ENCODE results near the gene FAM184A. TPM values are rescaled to one million over a fixed set of nuclear protein-coding genes. Genes with fewer than 3 reads are reported as not detected.
A peak's percentile ranks its signal among the peaks of the same experiment; 100 is the strongest.
"Not testable (repeated sequence)": the region's sequence is repeated elsewhere in the genome, so short reads cannot be mapped to it uniquely, and the experiment has no call there.

Gene FAM184A
- total RNA-seq, 1 experiment from 2014 or later, result 1.3 TPM

DNA sequence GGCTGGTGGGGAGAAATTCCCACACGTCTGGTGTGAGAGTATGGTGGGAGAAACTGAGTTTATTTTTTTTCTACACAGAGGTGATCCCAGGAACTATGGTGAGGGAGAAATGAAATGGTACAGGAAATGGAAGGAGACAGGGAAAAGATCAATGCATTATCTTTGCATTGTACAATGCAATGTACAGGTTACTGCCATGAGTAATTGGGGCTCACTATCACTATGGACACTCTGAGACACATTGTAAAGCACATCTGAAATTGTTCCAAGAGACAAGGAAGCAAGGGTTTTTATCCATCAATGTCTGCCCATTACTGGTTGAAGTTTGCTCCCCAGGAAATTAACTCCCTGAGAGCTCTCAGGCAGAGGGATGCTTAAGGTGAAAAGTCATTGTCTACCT, 21.7 kb upstream of the FAM184A start:
- Mint-ChIP-seq H3K9me3 (ENCODE audit: unreplicated experiment) (no peaks in the 10 kb centered on the region), H3K27me3 (ENCODE audit: insufficient read depth, unreplicated experiment) (no peaks in the 10 kb centered on the region), H3K4me3 (ENCODE audit: unreplicated experiment) (no peak overlapping the region), H3K36me3 (ENCODE audit: insufficient read depth, unreplicated experiment) (no peaks in the 10 kb centered on the region), H3K4me1 (ENCODE audit: insufficient read depth, unreplicated experiment) (peaks cover 7% of the 10 kb centered on the region), H3K27ac (ENCODE audit: low read depth, unreplicated experiment) (no peak overlapping the region)
- TF ChIP-seq, protein P1, sequence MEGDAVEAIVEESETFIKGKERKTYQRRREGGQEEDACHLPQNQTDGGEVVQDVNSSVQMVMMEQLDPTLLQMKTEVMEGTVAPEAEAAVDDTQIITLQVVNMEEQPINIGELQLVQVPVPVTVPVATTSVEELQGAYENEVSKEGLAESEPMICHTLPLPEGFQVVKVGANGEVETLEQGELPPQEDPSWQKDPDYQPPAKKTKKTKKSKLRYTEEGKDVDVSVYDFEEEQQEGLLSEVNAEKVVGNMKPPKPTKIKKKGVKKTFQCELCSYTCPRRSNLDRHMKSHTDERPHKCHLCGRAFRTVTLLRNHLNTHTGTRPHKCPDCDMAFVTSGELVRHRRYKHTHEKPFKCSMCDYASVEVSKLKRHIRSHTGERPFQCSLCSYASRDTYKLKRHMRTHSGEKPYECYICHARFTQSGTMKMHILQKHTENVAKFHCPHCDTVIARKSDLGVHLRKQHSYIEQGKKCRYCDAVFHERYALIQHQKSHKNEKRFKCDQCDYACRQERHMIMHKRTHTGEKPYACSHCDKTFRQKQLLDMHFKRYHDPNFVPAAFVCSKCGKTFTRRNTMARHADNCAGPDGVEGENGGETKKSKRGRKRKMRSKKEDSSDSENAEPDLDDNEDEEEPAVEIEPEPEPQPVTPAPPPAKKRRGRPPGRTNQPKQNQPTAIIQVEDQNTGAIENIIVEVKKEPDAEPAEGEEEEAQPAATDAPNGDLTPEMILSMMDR (IDR thresholded peaks at IDR 0.05; ENCODE audit: unreplicated experiment), result no peak
- no TSS peak for BruUV-seq (replicated peaks)
- DNase-seq (ENCODE audit: unreplicated experiment), result no peak
- ChIA-PET CTCF (interaction anchor here (0.9 to 3.4 kb wide), 5 partner anchors 10 to 136 kb away, joined by 3 to 39 read pairs (median 6); no protein-coding TSS in a partner anchor), POLR2A (interaction anchor here (1.1 to 1.3 kb wide), 2 partner anchors 10 to 27 kb away, joined by 3 read pairs; no protein-coding TSS in a partner anchor)
- intact Hi-C loops (cut with micrococcal nuclease), result no loop called here

DNA sequence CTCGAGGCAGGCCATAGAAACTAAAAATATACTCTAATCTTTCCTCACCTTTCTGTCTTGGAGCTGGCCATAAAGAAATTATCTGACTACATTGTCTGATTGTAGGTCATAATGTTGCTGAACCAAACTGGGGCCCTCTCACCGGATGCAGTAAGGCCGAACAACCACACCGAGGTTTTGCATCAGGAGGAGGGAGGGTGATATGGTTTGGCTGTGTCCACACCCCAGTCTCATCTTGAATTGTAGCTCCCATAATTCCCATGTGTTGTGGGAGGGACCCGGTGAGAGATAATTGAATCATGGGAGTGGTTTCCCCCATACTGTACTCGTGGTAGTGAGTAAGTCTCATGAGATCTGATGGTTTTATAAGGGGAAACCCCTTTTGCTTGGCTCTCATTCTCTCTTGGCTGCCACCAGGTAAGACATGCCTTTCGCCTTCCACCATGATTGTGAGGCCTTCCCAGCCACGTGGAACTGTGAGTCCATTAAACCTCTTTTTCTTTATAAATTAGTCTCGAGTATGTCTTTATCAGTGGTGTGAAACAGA, 19.4 kb upstream of the FAM184A start:
- H3K4me3 Mint-ChIP-seq (ENCODE audit: unreplicated experiment); DNase-seq (ENCODE audit: unreplicated experiment); H3K9me3 Mint-ChIP-seq (ENCODE audit: unreplicated experiment); H3K4me1 Mint-ChIP-seq (ENCODE audit: insufficient read depth, unreplicated experiment); H3K36me3 Mint-ChIP-seq (ENCODE audit: insufficient read depth, unreplicated experiment); H3K27ac Mint-ChIP-seq (ENCODE audit: low read depth, unreplicated experiment); BruUV-seq (replicated peaks); intact Hi-C loops (cut with micrococcal nuclease); H3K27me3 Mint-ChIP-seq (ENCODE audit: insufficient read depth, unreplicated experiment): not testable (repeated sequence)
- ChIA-PET POLR2A (interaction anchor here (0.6 to 2.2 kb wide), 5 partner anchors 12 to 294 kb away, joined by 3 to 9 read pairs (median 3); partner anchors contain the start of gene FAM184A), CTCF (interaction anchor here (1.1 to 3.4 kb wide), 3 partner anchors 12 to 118 kb away, joined by 3 to 39 read pairs (median 3); no protein-coding TSS in a partner anchor)

DNA sequence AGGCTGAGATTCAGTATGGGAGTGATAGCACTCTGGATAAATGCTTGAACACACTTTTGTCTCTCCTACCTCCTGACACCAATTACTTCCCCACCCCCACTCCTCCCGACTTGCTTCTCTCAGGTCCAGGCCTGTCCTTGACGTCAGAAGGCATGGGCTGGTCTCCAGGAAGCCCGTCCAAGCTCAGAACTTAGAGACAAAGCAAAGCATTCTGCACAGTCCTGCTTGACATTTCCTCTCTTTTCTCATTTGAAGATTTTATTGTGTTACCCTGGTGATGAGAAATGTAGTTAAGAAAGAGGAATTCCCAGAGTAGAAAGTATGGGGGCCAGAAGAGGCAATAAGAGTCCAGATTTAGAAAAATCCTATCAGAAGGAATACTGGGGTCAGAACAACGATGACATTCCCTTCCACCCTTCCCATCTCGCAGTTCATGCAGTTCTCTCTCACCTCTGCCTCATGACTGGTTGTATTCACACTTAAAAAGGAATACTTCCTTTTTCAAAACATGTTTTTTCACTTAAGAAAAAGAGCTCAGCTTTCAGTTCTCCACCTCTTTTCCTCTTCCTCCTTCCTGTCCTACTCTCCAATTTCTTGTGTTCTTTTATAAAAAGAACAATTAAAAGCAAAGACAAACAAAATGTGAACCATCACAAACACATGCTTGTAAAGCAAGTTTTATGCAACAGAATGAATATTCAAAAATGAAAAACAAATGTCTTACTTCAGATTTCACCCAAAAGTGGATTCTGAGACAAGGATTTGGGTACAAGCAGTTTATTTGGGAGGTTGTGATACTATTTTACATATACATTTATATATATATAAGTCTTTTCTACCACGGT, 18.5 kb upstream of the FAM184A start:
- Mint-ChIP-seq H3K4me1 (ENCODE audit: insufficient read depth, unreplicated experiment) (peaks cover 7% of the 10 kb centered on the region), H3K9me3 (ENCODE audit: unreplicated experiment) (no peaks in the 10 kb centered on the region), H3K27me3 (ENCODE audit: insufficient read depth, unreplicated experiment) (no peaks in the 10 kb centered on the region), H3K27ac (ENCODE audit: low read depth, unreplicated experiment) (peak overlapping the region; percentile 72), H3K36me3 (ENCODE audit: insufficient read depth, unreplicated experiment) (no peaks in the 10 kb centered on the region), H3K4me3 (ENCODE audit: unreplicated experiment) (no peak overlapping the region)
- ChIA-PET POLR2A (interaction anchor here (0.5 to 2.2 kb wide), 8 partner anchors 13 to 143 kb away, joined by 3 to 9 read pairs (median 4); partner anchors contain the start of gene FAM184A), CTCF (interaction anchor here (0.6 to 1.4 kb wide), 4 partner anchors 9 to 460 kb away, joined by 3 to 5 read pairs (median 3); no protein-coding TSS in a partner anchor)
- peak; percentile 86 for DNase-seq (ENCODE audit: unreplicated experiment)
- TF ChIP-seq, protein P1 (IDR thresholded peaks at IDR 0.05; ENCODE audit: unreplicated experiment), result no peak
- BruUV-seq (replicated peaks), result no TSS peak
- intact Hi-C loops (cut with micrococcal nuclease), result no loop called here

DNA sequence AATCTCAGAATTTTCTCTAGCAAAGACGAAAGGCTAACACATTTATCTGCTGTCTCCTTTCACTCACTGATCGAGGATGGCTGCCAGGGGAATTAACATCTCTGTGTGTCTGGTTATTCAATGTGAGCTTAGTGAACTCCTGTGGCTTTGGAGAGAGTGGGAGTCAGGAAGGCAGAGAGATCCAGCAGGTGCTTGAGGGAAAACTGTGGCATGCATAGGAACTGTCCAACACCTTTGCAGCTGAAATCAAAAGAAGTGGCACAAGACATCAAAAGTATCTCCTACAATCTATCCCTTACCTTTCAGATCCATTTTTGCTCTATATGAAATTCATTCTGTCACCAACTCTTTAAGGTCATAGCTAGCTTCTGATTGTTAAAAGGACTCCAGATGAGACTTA, 11.8 kb upstream of the FAM184A start:
- Mint-ChIP-seq H3K27me3 (ENCODE audit: insufficient read depth, unreplicated experiment) (no peaks in the 10 kb centered on the region), H3K27ac (ENCODE audit: low read depth, unreplicated experiment) (no peak overlapping the region), H3K4me1 (ENCODE audit: insufficient read depth, unreplicated experiment) (no peaks in the 10 kb centered on the region), H3K4me3 (ENCODE audit: unreplicated experiment) (no peak overlapping the region), H3K36me3 (ENCODE audit: insufficient read depth, unreplicated experiment) (no peaks in the 10 kb centered on the region), H3K9me3 (ENCODE audit: unreplicated experiment) (peaks cover 11% of the 10 kb centered on the region)
- TF ChIP-seq, protein P1 (IDR thresholded peaks at IDR 0.05; ENCODE audit: unreplicated experiment), result no peak
- POLR2A ChIA-PET, result interaction anchor here (1.2 kb wide), 1 partner anchor 11 kb away, joined by 5 read pairs; no protein-coding TSS in a partner anchor
- no TSS peak for BruUV-seq (replicated peaks)
- peak; percentile 18 for DNase-seq (ENCODE audit: unreplicated experiment)
- intact Hi-C loops (cut with micrococcal nuclease), result no loop called here
- CTCF ChIA-PET, result interaction anchor here (0.8 to 1.4 kb wide), 3 partner anchors 11 to 20 kb away, joined by 4 to 9 read pairs (median 6); partner anchors contain the start of gene FAM184A

Data from MCF 10A (cell line).